Right lobe of liver (tissue), 4 donors: ENCODE results near the gene MTF1.

Experiments used
- CTCF ChIP-seq, 4 donors: fragments of 200-600 bp in 3 of 4; fragments of 450-650 bp in 1 of 4; IDR thresholded peaks; one replicate each; pipeline versions ENCODE4 v1.5.1 to v1.8.0; 2016 to 2022; ENCODE audit warnings: antibody characterized with exemption in 4 of 4, mild to moderate bottlenecking in 2 of 4
- POLR2A ChIP-seq: fragments of 450-650 bp; IDR thresholded peaks from one replicate; pipeline ENCODE4 v1.6.1; 2017; ENCODE audit warnings: antibody characterized with exemption, mild to moderate bottlenecking
- donor health status: DM: no; HTN: no; CAD: no.
- donor health status: DM: no; HTN: no; CAD: no.
- donor health status: DM: no; HTN: yes; CAD: no.

GRCh38 chr1:37862330-37862729 is 2.9 kb upstream of the MTF1 start:
- TF ChIP-seq POLR2A, result no peak
- TF ChIP-seq CTCF (IDR thresholded peaks at IDR 0.05), result no peak
